ENCODE data around the gene CNTNAP5. TPM values are rescaled to one million over a fixed set of nuclear protein-coding genes. Genes with fewer than 3 reads are reported as not detected.

The CNTNAP5 gene
- total RNA-seq, 4 donors from 2014 or later, result 0.20 to 1.4 (median 0.68) TPM; not detected in 1

DNA sequence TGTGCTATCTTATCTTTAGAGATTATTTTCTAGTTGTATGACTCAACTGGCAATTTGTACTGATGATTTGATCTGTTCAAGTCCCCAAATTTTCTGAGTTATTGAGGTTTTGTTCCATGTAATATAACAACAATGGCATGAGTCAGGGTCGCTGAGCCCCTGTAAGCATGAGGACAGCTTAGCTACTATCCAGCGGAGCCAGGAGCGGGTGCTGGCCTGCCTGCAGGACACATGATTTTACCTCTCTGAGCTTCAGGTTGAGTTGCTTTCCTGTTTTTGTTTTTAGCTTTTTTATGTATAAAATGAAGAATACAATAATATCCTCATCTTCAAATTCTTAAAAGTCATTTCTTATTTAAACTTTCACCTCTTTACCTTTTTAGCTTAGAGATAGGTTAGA lies 561.1 kb downstream of the CNTNAP5 start:
- Histone ChIP-seq H3K9me3 (no peaks in the 10 kb centered on the region), H3K4me3 (no peak overlapping the region), H3K36me3 (no peaks in the 10 kb centered on the region), H3K27ac (no peak overlapping the region), H3K27me3 (no peaks in the 10 kb centered on the region), H3K4me1 (peaks cover 0 to 7% (median 0%) of the 10 kb centered on the region in 4 donors)
- TF ChIP-seq POLR2A (IDR thresholded peaks at IDR 0.05) (no peak), EP300 (IDR thresholded peaks at IDR 0.05; ENCODE audit: low read depth) (no peak), POLR2AphosphoS5 (IDR thresholded peaks at IDR 0.05) (no peak)
- TF ChIP-seq, protein P1, sequence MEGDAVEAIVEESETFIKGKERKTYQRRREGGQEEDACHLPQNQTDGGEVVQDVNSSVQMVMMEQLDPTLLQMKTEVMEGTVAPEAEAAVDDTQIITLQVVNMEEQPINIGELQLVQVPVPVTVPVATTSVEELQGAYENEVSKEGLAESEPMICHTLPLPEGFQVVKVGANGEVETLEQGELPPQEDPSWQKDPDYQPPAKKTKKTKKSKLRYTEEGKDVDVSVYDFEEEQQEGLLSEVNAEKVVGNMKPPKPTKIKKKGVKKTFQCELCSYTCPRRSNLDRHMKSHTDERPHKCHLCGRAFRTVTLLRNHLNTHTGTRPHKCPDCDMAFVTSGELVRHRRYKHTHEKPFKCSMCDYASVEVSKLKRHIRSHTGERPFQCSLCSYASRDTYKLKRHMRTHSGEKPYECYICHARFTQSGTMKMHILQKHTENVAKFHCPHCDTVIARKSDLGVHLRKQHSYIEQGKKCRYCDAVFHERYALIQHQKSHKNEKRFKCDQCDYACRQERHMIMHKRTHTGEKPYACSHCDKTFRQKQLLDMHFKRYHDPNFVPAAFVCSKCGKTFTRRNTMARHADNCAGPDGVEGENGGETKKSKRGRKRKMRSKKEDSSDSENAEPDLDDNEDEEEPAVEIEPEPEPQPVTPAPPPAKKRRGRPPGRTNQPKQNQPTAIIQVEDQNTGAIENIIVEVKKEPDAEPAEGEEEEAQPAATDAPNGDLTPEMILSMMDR (IDR thresholded peaks at IDR 0.05), result no peak
- DNase-seq, result no peak
- in situ Hi-C loops (cut with MboI; ENCODE audit: low pct_ligation_motif_present in 1 of 4, low pct_unique_long_range_greater_than_20kb in 1 of 4, low sequenced_read_pairs in 3 of 4), result no loop called here
- 92 to 100% methylated on average over 2 to 3 of the region's 3 CpGs for WGBS, 2 donors (ENCODE audit: low coverage in 1 of 2)
- intact Hi-C loops (cut with DNase I; ENCODE audit: low total_unique reads), result loop anchor here (5.0 kb wide), 1 partner anchor 476 kb away; no protein-coding TSS in a partner anchor

DNA sequence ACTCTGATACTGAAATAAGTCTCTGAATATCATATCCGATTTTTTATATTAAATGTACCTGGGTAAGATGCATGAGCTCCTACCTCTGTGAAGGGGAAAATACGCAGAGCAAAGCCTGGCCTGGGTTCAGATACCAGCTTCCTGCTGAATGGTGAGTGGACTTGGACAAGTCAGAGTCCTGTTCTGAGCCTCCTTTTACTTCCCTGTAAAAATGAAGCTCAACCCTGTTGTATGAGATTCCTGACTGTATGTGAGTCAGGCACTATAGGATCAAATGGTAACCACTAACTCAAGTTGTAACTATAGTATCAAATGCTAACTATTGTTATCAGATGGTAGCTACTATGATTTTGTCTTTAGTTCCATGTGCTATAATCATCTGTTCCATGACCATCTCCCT lies 561.7 kb downstream of the CNTNAP5 start:
- DNase-seq, result no peak
- intact Hi-C loops (cut with DNase I; ENCODE audit: low total_unique reads) (loop anchor here (5.0 kb wide), 1 partner anchor 475 kb away; no protein-coding TSS in a partner anchor), in situ Hi-C loops (cut with MboI; ENCODE audit: low pct_ligation_motif_present in 1 of 4, low pct_unique_long_range_greater_than_20kb in 1 of 4, low sequenced_read_pairs in 3 of 4) (no loop called here)
- 80 to 100% methylated on average over 1 to 2 of the region's 2 CpGs for whole genome bisulfite sequencing, 2 donors (ENCODE audit: low coverage in 1 of 2)
- no peaks in the 10 kb centered on the region for H3K36me3 ChIP-seq
- H3K4me1 ChIP-seq, result peaks cover 0 to 7% (median 0%) of the 10 kb centered on the region in 4 donors
- no peaks in the 10 kb centered on the region for H3K27me3 ChIP-seq
- H3K4me3 ChIP-seq, result no peak overlapping the region
- TF ChIP-seq POLR2AphosphoS5 (IDR thresholded peaks at IDR 0.05) (no peak), EP300 (IDR thresholded peaks at IDR 0.05; ENCODE audit: low read depth) (no peak), POLR2A (IDR thresholded peaks at IDR 0.05) (no peak)
- TF ChIP-seq, protein P1 (IDR thresholded peaks at IDR 0.05), result no peak
- H3K27ac ChIP-seq, result no peak overlapping the region
- no peaks in the 10 kb centered on the region for H3K9me3 ChIP-seq

DNA sequence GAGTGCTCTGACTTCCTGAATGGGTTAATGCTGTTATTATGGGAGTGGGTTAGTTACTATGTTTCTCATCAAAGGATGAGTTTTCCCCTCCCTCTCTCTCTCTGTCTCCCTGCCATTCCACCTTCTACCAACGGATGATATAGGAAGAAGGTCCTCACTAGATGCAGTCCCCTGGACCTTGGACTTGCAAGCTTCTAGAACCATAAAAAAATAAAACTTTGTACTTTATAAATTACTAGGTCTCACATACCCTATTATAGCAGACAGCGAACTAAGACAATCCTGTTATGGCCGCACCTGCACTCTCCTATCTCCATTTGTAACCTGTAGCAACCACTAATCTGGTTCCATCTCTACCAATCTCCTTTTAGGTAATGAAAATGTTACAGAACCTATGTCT lies 564.9 kb downstream of the CNTNAP5 start:
- DNase-seq, result no peak
- in situ Hi-C loops (cut with MboI; ENCODE audit: low pct_ligation_motif_present in 1 of 4, low pct_unique_long_range_greater_than_20kb in 1 of 4, low sequenced_read_pairs in 3 of 4) (no loop called here), intact Hi-C loops (cut with DNase I; ENCODE audit: low total_unique reads) (loop anchor here (5.0 kb wide), 1 partner anchor 472 kb away; no protein-coding TSS in a partner anchor)
- Histone ChIP-seq H3K9me3 (no peaks in the 10 kb centered on the region), H3K27ac (no peak overlapping the region), H3K27me3 (no peaks in the 10 kb centered on the region), H3K4me3 (no peak overlapping the region), H3K36me3 (no peaks in the 10 kb centered on the region), H3K4me1 (peaks cover 0 to 7% (median 0%) of the 10 kb centered on the region in 4 donors)
- WGBS, 2 donors (ENCODE audit: low coverage in 1 of 2), result 50 to 70% methylated on average over 3 of the region's 3 CpGs
- TF ChIP-seq EP300 (IDR thresholded peaks at IDR 0.05; ENCODE audit: low read depth) (no peak), POLR2AphosphoS5 (IDR thresholded peaks at IDR 0.05) (no peak), POLR2A (IDR thresholded peaks at IDR 0.05) (no peak)
- TF ChIP-seq, protein P1 (IDR thresholded peaks at IDR 0.05), result no peak

DNA sequence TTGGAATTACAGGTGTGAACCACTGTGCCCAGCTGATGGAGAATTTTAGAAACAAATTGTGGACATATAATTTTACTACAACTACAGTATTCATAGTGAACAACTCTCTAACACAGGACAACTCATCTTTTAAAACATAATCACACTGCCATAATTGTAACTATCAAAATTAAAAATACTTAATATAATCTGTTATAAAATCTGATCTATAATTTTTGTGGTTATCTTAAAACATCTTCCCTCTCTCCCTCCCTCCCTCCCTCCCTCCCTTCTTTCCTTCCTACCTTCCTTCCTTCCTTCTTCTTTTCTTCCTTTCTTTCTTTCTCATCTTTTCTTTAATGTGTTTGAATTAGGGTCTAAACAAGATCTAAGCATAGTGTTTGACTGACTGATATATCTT lies 577.7 kb downstream of the CNTNAP5 start:
- Histone ChIP-seq H3K27me3 (no peaks in the 10 kb centered on the region), H3K27ac (no peak overlapping the region), H3K36me3 (no peaks in the 10 kb centered on the region), H3K4me1 (no peaks in the 10 kb centered on the region), H3K4me3 (no peak overlapping the region), H3K9me3 (no peaks in the 10 kb centered on the region)
- in situ Hi-C loops (cut with MboI; ENCODE audit: low pct_ligation_motif_present in 1 of 4, low pct_unique_long_range_greater_than_20kb in 1 of 4, low sequenced_read_pairs in 3 of 4) (no loop called here), intact Hi-C loops (cut with DNase I; ENCODE audit: low total_unique reads) (no loop called here)
- TF ChIP-seq, protein P1 (IDR thresholded peaks at IDR 0.05), result no peak
- TF ChIP-seq POLR2A (IDR thresholded peaks at IDR 0.05) (no peak), POLR2AphosphoS5 (IDR thresholded peaks at IDR 0.05) (no peak), EP300 (IDR thresholded peaks at IDR 0.05; ENCODE audit: low read depth) (no peak)
- DNase-seq, result no peak
